Memory B cell (primary cell): Measurements from ENCODE around the gene MAFB.

ENCODE experiments used
- ATAC-seq: fragments of 150-1000 bp; cut with Tn5 transposase; 2 replicates; pipeline ENCODE4 v1.10.0; 2021; ENCODE audit warnings: low read depth, mild to moderate bottlenecking, moderate library complexity
- DNase-seq, 2 donors: peaks; one replicate each; pipeline ENCODE4 v3.0.0; 2022; ENCODE audit warnings: low spot score in 2 of 2
- H3K27ac Mint-ChIP-seq: one replicate; pipeline ENCODE4 v1.8.0; 2022; ENCODE audit warnings: mild to moderate bottlenecking, moderate library complexity, mixed read lengths
- H3K27me3 Mint-ChIP-seq: one replicate; pipeline ENCODE4 v1.8.0; 2022; ENCODE audit warnings: mixed read lengths
- H3K36me3 Mint-ChIP-seq: one replicate; pipeline ENCODE4 v1.8.0; 2022; ENCODE audit warnings: mild to moderate bottlenecking, mixed read lengths
- H3K4me1 Mint-ChIP-seq: one replicate; pipeline ENCODE4 v1.8.0; 2022; ENCODE audit warnings: mixed read lengths
- H3K4me3 Mint-ChIP-seq: one replicate; pipeline ENCODE4 v1.8.0; 2022; ENCODE audit warnings: mild to moderate bottlenecking, moderate library complexity, mixed read lengths
- H3K9me3 Mint-ChIP-seq: one replicate; pipeline ENCODE4 v1.8.0; 2022; ENCODE audit warnings: mixed read lengths

Gene MAFB

DNA sequence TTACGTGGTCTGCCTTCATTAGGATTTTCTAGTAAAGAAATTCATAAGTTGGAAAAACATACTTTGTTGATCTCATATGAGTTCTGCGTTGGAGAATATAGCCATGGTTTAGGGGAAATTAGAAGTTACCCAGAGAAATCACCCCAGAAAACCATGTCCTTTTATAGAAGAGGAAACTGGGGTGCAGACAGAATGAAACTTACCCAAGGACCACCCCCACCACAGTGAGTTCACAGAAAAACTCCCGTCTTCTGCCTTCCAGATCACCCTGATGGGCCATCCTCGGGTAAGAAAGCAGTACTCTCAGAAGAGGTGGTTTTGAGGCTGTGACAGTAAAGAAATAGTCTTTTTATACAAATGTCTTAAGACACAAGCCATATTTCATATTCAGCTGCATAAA lies 25.1 kb upstream of the MAFB start:
- Mint-ChIP-seq H3K9me3 (no peaks in the 10 kb centered on the region), H3K36me3 (no peaks in the 10 kb centered on the region), H3K27ac (no peak overlapping the region), H3K4me1 (no peaks in the 10 kb centered on the region), H3K4me3 (no peak overlapping the region), H3K27me3 (peaks cover 8% of the 10 kb centered on the region)
- DNase-seq (no peak), ATAC-seq (no peak)

DNA sequence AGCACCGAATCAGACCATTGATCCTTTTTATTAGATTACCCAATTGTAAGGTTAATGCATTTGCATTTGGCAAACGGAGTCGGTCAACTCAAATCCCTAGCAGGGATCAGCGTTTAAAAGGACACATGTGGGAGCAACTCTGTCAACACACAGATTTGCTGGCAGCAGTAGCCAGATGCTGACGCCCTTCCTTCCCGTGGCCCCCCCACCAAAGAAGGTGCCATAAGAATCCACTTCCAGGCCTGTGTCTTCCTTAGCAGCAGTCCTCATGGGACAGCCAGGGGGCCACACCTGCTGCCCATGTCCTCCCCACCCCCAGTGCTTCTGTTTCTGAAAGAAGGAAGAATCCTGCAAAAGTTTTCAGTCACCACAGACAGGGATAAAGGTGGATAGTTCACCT lies 24.5 kb upstream of the MAFB start:
- no peak for ATAC-seq
- Mint-ChIP-seq H3K4me1 (no peaks in the 10 kb centered on the region), H3K27ac (no peak overlapping the region), H3K9me3 (no peaks in the 10 kb centered on the region), H3K36me3 (no peaks in the 10 kb centered on the region), H3K4me3 (no peak overlapping the region), H3K27me3 (peaks cover 5% of the 10 kb centered on the region)
- no peak for DNase-seq

DNA sequence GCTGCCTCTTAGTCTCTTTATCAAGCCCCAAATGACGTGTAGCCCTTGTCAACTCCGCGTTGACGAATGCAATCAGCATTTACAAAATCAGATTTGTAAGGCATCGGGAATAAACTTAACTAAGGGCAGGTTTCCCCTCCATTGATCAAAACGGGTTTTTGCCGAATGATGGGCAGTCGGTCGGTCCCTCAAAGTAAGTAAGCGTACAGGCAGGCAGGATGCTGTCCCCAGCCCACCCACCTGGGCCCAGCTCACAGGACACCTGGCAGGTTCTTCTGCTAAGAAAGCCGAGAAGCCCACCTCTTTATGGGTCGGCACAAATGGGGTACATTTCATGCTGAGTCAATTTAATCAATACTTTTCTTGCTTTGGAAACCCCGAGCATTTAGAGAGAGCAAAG lies 22.0 kb upstream of the MAFB start:
- no peaks in the 10 kb centered on the region for H3K9me3 Mint-ChIP-seq
- no peaks in the 10 kb centered on the region for H3K4me1 Mint-ChIP-seq

DNA sequence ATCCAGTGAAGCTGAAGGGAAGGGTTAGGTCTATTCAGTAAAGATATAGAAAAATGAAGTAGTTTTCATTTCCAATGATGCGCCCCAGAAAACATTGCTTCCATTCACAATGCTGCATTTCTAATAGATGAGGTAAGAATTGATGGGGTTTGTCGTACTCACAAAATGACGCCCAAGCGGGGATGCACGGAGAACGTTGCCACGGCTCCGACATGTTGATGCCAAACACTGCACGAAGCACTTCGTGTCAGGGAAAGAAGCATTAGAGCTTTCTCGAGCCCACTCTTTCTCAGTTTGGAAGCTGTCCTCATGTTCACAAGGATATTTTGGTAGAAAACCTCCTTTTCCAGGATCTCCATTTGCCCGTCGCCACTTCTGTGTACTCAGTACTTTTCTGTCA lies 21.6 kb upstream of the MAFB start:
- no peak for DNase-seq
- ATAC-seq = no peak
- no peak overlapping the region for H3K27ac Mint-ChIP-seq
- H3K27me3 Mint-ChIP-seq = peaks cover 4% of the 10 kb centered on the region
- H3K9me3 Mint-ChIP-seq = no peaks in the 10 kb centered on the region
- no peaks in the 10 kb centered on the region for H3K4me1 Mint-ChIP-seq
- no peak overlapping the region for H3K4me3 Mint-ChIP-seq
- H3K36me3 Mint-ChIP-seq = no peaks in the 10 kb centered on the region

More for the DNA sequence above, 22.0 kb upstream of the MAFB start:
- Mint-ChIP-seq H3K4me3 (no peak overlapping the region), H3K36me3 (no peaks in the 10 kb centered on the region), H3K27me3 (peaks cover 4% of the 10 kb centered on the region), H3K27ac (no peak overlapping the region)
- ATAC-seq (no peak), DNase-seq (no peak)

DNA sequence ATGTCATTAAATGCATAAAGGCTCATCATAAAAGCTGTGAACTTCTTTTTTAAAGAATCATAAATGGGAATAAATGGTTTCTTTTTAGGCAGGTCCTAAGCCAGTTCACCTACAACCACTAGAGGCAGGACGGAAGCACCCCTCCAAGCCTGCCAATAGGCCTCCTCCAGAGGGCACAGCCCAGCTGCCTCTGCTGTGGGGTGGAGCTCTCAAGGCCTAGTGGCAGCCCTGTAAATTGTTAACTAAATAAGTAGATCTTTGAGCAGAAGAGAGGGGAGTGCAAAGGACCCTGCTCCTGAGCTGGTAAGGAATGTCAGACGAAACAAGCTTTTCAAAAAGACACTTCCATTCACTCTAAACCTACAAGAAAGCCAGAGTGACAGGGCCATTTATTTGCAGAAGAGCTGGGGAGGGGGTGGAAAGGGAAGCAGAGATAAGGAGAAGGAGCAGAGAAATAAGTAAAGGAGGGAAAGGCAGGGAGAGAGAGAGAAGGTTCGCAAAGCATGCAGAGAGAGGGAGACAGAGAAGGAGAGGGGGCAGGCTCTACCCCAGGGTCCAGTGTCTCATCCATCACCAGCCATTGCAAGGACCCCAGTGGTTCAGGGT lies 18.0 kb upstream of the MAFB start:
- no peaks in the 10 kb centered on the region for H3K9me3 Mint-ChIP-seq
- H3K4me3 Mint-ChIP-seq = no peak overlapping the region
- peaks cover 10% of the 10 kb centered on the region for H3K27me3 Mint-ChIP-seq
- DNase-seq (no peak), ATAC-seq (peak; percentile 51)
- no peaks in the 10 kb centered on the region for H3K36me3 Mint-ChIP-seq
- no peaks in the 10 kb centered on the region for H3K4me1 Mint-ChIP-seq
- no peak overlapping the region for H3K27ac Mint-ChIP-seq

DNA sequence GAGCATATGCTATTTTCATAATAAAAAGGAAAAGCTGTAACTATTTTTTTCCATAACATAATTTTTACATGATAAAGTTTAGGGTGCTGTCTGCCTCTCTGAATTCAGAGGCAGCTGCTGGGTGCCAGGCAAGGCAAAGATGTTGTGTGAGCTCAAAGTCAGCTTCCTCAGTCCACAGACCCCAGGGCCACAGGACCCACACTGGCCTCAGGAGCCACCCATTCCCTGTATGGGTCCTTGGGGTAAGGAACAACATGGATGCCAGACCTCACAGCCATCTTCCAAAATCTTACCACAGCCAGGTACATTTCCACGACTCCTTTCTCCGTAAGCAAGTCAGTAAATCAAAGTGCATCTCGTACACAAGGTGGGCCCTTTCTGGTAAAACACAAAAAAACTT lies 16.4 kb upstream of the MAFB start:
- no peaks in the 10 kb centered on the region for H3K4me1 Mint-ChIP-seq
- DNase-seq (no peak), ATAC-seq (no peak)
- H3K27ac Mint-ChIP-seq = no peak overlapping the region
- peaks cover 12% of the 10 kb centered on the region for H3K27me3 Mint-ChIP-seq
- no peaks in the 10 kb centered on the region for H3K9me3 Mint-ChIP-seq
- no peaks in the 10 kb centered on the region for H3K36me3 Mint-ChIP-seq
- no peak overlapping the region for H3K4me3 Mint-ChIP-seq

DNA sequence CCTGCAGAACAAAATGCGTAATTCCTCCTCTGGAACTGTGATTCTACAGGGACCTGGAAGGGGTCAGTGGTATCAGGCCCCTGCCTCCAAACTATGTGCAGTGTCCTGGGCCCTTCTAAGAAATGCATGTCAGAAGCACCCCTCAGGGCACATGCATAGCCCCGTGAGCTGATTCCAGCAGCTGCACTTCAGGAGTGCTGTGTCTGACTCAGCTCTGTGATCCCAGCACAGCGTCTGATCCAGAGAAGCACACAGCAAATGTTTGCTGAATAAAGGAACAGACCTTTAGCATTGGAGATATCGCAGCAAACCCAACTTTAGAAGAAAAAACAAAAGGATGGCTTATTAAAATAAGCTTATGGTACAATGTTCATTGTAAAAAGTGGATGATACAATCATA lies 15.8 kb upstream of the MAFB start:
- H3K9me3 Mint-ChIP-seq = no peaks in the 10 kb centered on the region
- no peak for DNase-seq
- H3K4me1 Mint-ChIP-seq = no peaks in the 10 kb centered on the region
- H3K27ac Mint-ChIP-seq = no peak overlapping the region
- no peaks in the 10 kb centered on the region for H3K36me3 Mint-ChIP-seq
- no peak overlapping the region for H3K4me3 Mint-ChIP-seq
- H3K27me3 Mint-ChIP-seq = peaks cover 16% of the 10 kb centered on the region
- ATAC-seq = no peak

DNA sequence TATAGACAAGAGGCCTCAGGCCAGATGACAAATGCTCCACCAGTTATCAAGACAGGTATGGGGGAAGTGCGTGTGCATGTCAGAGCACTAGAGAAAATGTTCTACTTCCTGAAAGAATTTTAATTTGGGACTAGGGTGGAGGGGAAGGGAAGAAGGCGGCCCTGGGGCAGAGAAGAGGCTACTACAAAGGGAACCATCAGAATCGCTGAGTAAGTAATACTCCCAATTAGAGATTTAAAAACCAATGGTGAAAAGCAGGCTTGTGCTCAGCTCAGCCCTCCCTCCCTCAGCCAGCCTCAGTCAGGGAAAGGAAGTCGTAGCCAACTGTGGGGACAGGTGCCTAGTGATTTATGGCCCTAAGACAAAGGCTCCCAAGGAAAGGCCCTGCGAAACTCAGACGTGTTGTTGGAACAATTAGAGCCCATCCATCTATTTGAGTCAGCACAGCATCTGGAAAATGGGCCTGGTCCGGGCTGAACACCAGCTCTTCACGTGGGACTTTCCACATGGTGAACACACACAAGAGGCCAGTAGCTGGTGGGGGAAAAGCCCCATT lies 15.0 kb upstream of the MAFB start:
- Mint-ChIP-seq H3K27me3 (peaks cover 16% of the 10 kb centered on the region), H3K27ac (no peak overlapping the region), H3K9me3 (no peaks in the 10 kb centered on the region), H3K36me3 (no peaks in the 10 kb centered on the region), H3K4me1 (no peaks in the 10 kb centered on the region), H3K4me3 (no peak overlapping the region)
- DNase-seq (no peak), ATAC-seq (no peak)

DNA sequence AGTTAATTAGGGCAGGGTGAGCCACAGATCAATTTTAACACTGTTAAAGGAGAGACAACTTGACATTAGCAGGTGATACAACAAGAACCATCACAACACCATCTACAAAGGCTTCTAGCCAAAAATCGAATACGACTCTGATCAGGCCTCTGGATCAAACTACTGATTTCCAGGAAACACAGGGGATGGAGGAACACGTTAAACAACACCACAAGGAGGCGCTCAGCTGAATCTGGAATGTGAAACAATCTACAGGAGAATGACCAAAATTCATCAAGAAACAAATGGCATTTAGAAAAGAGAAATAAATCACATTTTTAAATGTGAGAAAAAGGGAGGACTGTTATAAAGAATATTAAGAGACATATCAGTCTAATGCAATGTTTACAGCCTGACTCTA lies 13.5 kb upstream of the MAFB start:
- Mint-ChIP-seq H3K4me3 (no peak overlapping the region), H3K4me1 (no peaks in the 10 kb centered on the region), H3K36me3 (no peaks in the 10 kb centered on the region), H3K27me3 (peaks cover 20% of the 10 kb centered on the region), H3K9me3 (no peaks in the 10 kb centered on the region), H3K27ac (no peak overlapping the region)
- DNase-seq = no peak
- no peak for ATAC-seq

DNA sequence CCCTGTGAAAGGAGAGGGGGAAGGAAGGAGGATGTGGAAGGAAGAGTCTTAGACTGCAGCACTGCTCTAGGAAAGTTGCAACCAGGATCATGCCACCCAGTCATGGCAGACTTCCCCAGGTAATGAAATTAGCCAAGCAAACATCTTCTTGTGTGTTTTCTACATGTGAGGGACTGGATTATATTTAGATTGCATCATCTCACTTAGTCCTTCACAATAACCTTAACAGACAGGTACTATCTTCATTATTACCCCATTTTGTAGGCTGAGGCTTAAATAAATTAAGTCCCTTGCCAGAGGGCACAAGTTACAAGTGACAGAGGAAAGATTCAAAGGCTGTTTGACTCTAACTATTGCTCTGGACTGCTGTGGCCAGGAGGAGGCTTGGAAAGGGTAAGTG lies 9.7 kb upstream of the MAFB start:
- no peak for ATAC-seq
- Mint-ChIP-seq H3K36me3 (no peaks in the 10 kb centered on the region), H3K27ac (no peak overlapping the region), H3K4me3 (no peak overlapping the region), H3K9me3 (no peaks in the 10 kb centered on the region), H3K4me1 (no peaks in the 10 kb centered on the region), H3K27me3 (peaks cover 29% of the 10 kb centered on the region)
- no peak for DNase-seq

DNA sequence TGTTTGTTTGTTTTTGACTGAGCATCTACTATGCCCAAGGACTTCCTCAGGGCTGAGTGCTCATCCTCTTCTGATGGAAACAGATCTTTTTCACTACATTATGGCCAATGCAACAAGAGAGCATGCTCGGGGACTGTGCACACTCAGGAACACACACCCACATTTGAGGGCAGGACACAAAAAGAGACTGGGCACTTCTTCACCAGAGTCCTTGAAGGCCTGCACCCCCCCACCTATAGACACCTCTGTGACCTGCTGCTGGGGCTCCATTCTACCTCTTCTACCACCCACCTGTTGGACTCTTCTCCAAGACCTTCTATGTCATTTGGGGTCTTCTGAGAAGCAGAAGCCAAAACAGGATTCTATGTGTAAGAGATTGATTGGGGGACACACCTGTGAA lies 9.2 kb upstream of the MAFB start:
- Mint-ChIP-seq H3K36me3 (no peaks in the 10 kb centered on the region), H3K4me3 (no peak overlapping the region), H3K27ac (no peak overlapping the region), H3K4me1 (no peaks in the 10 kb centered on the region), H3K9me3 (no peaks in the 10 kb centered on the region), H3K27me3 (peaks cover 27% of the 10 kb centered on the region)
- ATAC-seq = no peak
- no peak for DNase-seq

DNA sequence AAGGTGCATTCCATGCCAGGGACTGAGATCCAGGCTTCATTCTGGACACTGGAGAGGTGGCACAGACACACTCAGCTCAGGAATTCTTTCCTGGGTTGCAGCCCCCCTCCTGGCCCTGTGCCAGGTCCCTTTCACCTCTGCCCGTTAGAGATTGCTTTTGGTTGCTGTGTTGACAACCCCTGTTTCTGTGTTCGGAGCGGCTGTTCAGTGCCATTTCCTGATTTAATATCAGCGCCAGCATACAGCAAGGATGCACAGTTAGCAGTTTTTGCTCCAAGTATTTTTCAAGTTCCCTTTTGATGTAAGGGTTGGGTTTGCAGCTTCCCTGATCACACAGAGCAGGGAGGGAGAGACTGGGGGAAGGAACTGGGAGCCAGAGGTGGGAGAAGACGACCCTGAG lies 8.5 kb upstream of the MAFB start:
- Mint-ChIP-seq H3K4me3 (no peak overlapping the region), H3K9me3 (no peaks in the 10 kb centered on the region), H3K36me3 (no peaks in the 10 kb centered on the region), H3K27ac (no peak overlapping the region), H3K4me1 (peaks cover 2% of the 10 kb centered on the region), H3K27me3 (peaks cover 31% of the 10 kb centered on the region)
- DNase-seq = no peak
- no peak for ATAC-seq

DNA sequence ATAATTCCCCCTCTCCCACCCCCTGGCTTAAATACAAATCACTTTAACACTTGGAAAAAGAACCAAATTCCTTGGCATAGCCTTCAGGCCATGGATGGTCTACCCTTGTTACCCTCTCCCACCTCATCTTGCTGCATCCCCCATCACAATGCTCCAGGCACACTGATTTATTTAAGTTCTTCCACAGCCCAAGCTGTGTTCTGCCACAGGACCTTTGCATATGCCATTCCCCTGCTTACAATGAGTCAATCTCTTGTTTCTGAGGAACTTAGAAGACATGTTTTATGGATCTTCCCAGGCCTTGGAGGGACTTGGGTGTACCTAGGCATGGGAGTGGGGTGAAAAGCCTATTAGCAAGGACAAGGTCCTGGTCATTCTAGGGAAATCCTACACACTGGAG lies 6.2 kb upstream of the MAFB start:
- DNase-seq (no peak), ATAC-seq (no peak)
- Mint-ChIP-seq H3K9me3 (no peaks in the 10 kb centered on the region), H3K4me1 (peaks cover 2% of the 10 kb centered on the region), H3K36me3 (no peaks in the 10 kb centered on the region), H3K27ac (no peak overlapping the region), H3K4me3 (no peak overlapping the region), H3K27me3 (peaks cover 31% of the 10 kb centered on the region)

DNA sequence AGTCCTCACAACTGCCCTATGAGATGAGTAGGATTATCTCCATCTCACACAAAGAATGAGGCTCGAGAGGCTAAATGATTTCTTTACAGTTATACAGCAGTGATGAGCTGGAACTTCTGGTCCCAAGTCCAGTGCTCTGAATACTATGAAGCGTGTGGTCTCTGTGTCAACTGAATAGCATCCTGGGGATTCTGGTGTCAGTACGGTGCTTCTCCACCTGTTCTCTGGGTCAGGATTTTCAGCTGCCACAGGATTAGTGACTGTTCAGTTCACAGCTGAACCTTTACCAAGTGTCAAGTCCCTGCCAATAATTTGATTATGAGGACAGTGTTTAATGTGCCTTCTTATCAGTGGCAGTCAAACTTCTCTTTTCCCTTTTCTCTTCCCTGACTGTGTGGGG lies 5.2 kb upstream of the MAFB start:
- Mint-ChIP-seq H3K36me3 (no peaks in the 10 kb centered on the region), H3K9me3 (no peaks in the 10 kb centered on the region), H3K4me3 (no peak overlapping the region), H3K27me3 (peaks cover 27% of the 10 kb centered on the region), H3K27ac (no peak overlapping the region), H3K4me1 (peaks cover 4% of the 10 kb centered on the region)
- ATAC-seq = no peak
- no peak for DNase-seq

DNA sequence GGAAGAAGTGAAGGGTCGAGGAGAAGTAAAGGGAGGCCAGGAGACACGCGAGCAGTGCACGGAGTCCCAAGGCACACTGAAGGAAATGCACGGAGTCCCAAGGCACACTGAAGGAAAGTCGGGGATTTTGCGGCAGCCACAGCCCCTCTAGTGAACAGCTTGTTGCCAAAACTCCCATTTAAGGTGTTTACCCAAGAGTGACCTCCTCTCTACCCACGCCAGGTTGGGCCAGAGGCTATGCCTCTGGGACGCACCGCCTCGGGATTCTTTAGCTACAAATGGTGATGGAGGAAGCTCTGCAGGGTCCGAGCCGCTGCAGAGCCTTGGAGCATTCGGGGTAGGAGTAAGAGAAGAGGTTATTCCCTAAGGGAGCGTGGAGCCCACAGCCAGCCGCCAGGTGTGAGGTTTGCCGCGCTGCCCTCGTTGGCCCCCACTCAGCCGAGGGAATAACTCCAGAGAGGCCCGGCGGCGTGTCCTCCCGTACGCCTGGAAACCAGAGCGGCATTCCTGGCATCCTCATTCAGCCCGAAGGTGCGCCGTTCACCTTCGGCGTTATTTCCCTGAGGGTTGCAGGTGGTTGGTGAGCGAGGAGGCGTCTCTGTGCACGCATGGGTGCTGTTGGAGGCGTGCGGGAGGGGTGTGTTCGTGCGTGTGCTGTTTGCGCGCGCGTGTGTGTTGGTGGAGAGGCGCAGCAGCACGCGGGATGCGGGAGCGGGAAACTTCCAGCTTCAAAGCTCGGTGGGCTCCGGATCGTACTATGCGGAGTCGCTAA lies 3.4 kb upstream of the MAFB start:
- Mint-ChIP-seq H3K4me3 (no peak overlapping the region), H3K27me3 (peaks cover 25% of the 10 kb centered on the region), H3K9me3 (no peaks in the 10 kb centered on the region)

More for the DNA sequence above, 3.4 kb upstream of the MAFB start:
- ATAC-seq (no peak), DNase-seq (no peak)
- Mint-ChIP-seq H3K4me1 (peaks cover 8% of the 10 kb centered on the region), H3K27ac (no peak overlapping the region), H3K36me3 (no peaks in the 10 kb centered on the region)
